ENCODE measurements around the gene IGF2BP2. TPM values are rescaled to one million over a fixed set of nuclear protein-coding genes. Genes with fewer than 3 reads are reported as not detected.
"Not testable (repeated sequence)": the region's sequence is repeated elsewhere in the genome, so short reads cannot be mapped to it uniquely, and the experiment has no call there.

Gene IGF2BP2
- total RNA-seq, 1 experiment from 2014 or later = 11.5 TPM

DNA sequence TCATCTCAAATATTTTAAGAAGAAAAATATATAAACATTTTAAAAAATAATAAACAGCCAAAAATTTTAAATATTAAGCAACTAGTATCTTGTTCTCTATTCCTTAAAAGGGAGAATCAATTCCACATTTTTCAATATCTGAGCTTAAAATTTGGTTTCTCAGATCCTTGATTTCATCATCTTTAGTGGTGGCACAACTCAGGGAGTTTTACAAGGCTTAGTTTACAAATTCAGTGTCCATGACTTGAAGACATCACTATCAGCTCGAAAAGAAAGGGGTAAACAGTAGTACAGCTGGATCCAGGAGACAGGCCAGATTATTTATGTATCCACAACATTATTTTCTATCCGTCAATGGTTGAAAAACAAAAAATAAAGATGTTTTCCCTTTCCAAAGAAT lies 11.6 kb downstream of the IGF2BP2 start:
- no peak for DNase-seq (ENCODE audit: extremely low read depth, low read depth)

GRCh38 chr3:185807445-185808068 lies 17.3 kb downstream of the IGF2BP2 start:
- DNase-seq (ENCODE audit: extremely low read depth, low read depth) = no peak

GRCh38 chr3:185798831-185799110 lies 26.1 kb downstream of the IGF2BP2 start:
- DNase-seq (ENCODE audit: extremely low read depth, low read depth) = not testable (repeated sequence)

DNA sequence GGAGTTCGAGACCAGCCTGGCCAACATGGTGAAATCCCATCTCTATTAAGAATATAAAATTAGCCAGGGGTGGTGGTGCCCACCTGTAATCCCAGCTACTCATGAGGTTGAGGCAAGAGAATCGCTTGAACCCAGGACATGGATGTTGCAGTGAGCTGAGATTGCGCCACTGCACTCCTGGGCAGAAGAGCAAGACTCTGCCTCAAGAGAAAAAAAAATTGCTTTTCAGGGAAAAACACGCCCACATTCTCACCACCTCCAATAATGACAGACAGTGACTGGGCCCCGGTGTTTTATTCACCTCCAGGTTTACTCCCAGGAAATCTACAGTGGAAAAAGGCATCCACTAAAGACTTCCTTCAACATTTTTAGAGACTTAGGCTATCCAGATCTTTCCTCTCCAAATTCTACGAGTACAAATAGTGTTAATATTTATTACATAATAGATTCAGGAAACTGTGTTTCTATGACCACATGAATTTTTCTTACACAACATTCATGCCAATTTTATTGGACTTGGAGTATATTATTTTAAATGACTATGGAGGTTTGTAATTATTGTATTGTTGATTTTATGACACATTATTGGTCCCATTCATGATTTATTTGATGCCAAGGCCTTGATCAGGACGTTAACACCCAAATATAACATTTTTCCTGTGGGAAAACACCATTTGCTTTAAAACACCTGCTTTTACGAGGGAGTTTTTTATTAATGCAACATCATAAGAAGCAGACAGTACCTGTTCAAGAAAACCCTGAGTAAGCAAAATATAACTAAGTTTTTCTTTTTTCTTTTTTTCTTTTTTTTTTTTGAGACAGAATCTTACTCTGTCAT lies 26.6 kb downstream of the IGF2BP2 start:
- DNase-seq (ENCODE audit: extremely low read depth, low read depth) = no peak

- DNase-seq (ENCODE audit: extremely low read depth, low read depth) = no peak
Measured at GRCh38 chr3:185797108-185797881, 27.5 kb downstream of the IGF2BP2 start.

GRCh38 chr3:185796431-185797107 lies 28.3 kb downstream of the IGF2BP2 start:
- DNase-seq (ENCODE audit: extremely low read depth, low read depth) = peak; percentile 26

DNA sequence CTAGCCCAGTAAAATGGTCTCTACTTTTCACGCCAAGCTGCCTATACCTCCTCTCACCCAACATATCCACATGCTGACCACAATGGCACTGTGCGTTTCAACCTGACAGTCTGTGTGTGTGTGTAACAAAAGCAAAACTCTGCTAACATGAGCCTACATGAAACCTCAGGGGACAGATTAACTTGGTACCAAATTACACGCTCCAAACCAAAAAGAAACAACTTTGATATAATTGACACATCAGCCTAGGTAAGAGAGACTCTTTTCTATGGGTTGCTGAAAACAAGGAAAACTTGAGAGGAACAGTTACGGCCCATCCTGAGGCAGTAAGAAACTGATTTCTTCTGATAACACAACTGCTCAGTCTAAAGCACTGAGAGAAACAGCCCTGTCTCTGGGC lies 31.5 kb downstream of the IGF2BP2 start:
- no peak for DNase-seq (ENCODE audit: extremely low read depth, low read depth)

DNA sequence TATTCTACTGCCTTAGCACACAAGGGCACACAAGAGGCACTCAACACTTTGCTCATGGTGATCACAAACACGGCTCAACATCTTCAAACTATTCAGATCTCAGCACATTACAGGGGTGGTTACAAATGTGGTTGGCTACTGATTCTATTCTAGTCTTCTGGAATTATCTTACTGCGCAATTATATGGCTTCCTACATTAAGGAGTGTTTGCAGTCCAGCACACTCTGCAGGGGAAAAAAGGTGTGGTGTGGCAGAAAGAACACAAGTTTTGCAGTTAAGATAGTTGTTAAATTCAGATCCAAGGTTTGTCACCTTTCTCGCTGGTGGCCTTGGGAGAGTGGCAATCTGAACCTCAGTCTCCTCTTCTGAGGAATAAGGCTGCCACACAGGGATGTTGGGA lies 31.9 kb downstream of the IGF2BP2 start:
- no peak for DNase-seq (ENCODE audit: extremely low read depth, low read depth)

DNA sequence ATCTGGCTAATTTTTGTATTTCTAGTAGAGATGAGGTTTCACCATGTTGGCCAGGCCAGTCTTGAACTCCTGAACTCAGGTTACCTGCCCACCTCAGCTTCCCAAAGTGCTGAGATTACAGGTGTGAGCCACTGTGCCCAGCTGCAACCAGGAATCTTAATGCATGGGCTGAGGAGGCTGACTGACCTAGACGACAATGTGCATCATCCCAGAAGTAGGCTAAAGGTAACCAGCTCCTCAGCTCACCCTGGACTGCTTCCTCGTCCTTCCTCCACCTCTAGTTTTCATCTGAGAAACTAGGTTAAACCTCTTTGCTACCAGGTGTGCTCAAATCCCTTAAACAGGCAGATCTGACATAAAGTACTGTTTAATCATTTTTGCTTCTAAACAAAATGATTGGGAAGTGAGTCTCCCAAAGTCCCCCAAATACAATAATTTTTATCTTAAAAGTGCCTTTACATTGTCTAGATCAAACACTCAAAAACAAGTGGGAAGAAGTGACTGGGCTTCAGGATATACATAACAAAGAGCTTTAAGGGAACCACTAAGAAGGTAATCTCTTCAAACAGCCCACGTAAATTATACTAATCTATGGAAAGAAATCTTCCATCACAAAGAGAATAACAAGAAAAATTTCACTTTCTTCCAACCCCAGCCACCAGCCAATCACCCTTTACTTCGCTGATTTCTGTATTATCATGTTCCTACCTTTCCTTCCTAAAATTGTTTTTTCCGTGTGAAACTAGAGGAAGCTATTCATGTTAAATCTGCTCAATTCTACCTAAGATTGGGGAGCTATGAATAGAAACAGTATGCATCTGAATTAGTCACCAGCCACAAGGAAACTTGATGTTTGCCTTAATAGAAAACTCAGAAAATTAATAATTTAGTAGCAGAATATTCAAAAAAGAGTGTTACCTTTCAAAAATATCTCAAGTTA lies 34.7 kb downstream of the IGF2BP2 start:
- no peak for DNase-seq (ENCODE audit: extremely low read depth, low read depth)

- DNase-seq (ENCODE audit: extremely low read depth, low read depth) = no peak
Measured at GRCh38 chr3:185789134-185789533, 35.7 kb downstream of the IGF2BP2 start.

DNA sequence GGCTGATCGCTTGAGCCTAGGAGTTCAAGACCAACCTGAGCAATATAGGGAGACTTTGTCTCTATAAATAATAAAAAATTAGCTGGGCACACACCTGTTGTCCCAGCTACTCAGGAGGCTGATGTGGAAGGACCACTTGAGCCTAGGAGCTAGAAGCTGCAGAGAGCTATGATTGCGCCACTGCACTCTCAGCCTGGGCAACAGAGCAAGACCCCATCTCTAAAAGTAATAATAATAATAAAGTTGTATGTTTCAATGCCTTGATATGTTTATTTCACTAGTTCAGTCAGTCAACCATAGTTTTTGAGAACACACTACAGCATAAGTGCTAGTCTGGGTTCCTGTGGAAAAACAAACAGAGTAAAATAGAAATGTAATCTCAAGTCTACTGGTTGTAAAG lies 36.5 kb downstream of the IGF2BP2 start:
- DNase-seq (ENCODE audit: extremely low read depth, low read depth) = no peak

DNA sequence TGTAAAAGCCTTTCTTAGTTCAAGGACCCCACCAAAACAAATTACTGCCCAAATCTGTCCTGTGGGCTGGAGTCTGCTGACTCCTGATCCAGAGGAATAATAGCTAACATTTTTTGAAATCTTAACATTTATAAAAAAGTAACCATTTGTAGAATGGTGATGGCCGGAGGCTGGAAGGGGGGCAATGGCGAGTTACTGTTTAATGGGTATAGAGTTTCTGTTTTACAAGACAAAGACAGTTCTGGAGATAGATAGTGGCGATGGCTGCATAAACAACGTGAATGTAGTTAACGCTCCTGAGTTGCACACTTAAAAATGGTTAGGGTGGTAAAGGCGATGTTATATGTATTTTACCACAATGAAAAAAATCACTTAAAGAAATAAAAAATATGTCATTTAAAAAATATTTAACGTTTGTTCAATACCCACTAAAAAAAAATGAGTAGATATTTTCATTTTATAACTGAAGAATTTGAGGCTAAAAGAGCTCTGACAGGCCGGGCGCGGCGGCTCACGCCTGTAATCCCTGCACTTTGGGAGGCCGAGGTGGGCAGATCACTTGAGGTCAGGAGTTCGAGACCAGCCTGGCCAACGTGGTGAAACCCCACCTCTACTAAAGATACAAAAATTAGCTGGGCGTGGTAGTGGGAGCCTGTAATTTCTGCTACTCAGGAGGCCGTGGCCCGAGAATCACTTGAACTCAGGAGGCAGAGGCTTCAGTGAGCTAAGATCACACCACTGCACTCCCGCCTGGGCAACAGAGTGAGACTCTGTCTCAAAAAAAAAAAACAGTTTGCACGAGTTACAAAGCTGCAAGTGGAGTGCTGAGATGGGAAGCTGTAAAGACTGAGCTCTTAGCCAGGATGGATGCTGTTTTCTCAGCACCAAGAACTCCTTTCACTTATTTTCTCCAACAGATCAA lies 37.6 kb downstream of the IGF2BP2 start:
- DNase-seq (ENCODE audit: extremely low read depth, low read depth) = no peak

- DNase-seq (ENCODE audit: extremely low read depth, low read depth) = not testable (repeated sequence)
Measured at GRCh38 chr3:185786258-185786657, 38.6 kb downstream of the IGF2BP2 start.

GRCh38 chr3:185784317-185784716 lies 40.5 kb downstream of the IGF2BP2 start:
- DNase-seq (ENCODE audit: extremely low read depth, low read depth) = no peak

DNA sequence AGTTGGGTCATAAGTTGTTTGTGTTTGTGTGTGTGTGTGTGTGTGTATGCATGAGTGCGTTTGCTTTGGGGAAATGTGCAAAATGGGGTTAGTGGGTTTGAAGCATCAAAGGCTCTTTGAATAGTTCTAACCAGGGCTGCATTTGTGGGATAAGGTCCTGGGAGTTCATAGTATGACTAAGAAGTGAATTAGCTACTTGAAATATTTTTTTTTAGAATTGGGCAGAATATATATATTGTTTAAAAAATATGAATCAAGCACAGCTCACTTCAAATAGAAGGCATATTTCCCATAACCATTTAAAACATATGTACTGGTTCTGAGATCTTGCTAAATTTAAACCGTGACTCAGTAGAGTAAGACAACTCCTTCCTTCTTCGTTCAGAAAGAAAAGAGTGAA lies 43.1 kb downstream of the IGF2BP2 start:
- no peak for DNase-seq (ENCODE audit: extremely low read depth, low read depth)

DNA sequence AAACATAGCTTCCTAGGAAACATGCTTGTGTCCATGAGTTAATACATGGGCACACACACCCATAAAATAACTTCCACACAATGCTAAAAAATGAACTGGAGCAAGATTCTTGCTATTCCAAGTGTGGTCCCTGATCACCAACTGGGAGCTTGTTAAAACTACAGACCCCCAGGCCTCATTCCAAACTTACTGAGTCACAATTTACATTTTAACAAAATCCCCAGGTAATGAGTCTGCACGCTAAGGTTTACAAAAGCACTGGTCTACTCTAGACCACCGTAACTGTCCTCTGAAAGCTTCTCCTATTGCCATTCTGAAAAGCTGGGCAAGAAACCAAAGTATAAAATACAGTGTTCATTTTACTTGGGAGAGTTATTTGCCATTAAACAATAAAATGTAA lies 45.4 kb downstream of the IGF2BP2 start:
- no peak for DNase-seq (ENCODE audit: extremely low read depth, low read depth)

DNA sequence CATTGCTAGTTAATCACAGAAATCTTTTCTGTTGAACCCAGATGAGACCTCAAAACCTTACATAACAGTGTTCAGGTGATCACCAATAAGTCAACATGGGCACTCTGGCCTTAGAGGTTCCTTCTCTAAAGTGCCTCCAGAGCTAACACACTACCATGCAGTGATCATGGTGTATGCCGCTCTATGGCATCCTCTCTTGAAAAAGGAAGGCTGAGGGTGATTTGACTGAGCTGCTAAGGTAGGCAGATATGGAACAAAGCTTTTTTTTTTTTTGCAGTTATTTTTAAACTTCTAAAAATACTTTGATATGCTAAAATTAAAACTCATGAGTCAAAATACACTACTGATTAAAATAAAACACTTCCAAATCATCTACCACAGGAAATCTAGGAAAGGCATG lies 46.0 kb downstream of the IGF2BP2 start:
- DNase-seq (ENCODE audit: extremely low read depth, low read depth) = no peak

DNA sequence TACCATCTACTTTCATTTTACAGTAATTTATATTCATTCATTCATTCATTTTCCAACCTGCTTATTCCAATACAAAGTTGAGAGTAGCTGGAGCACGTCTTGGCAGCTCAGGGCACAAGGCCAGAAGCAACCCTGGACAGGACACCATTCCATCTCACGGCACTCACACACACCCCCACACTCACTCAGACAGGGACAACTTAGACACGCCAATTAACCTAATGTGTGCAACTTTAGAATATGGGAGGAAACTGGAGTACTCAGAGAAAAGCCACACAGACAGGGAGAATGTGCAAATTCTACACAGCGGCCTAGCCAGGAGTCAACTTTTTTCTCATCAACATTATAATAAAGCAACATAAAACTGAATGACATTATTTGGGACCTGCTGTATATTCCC lies 46.7 kb downstream of the IGF2BP2 start:
- no peak for DNase-seq (ENCODE audit: extremely low read depth, low read depth)

GRCh38 chr3:185770109-185770508 lies 54.7 kb downstream of the IGF2BP2 start:
- DNase-seq (ENCODE audit: extremely low read depth, low read depth) = no peak
